ENCODE data around the gene MAST1. TPM values are rescaled to one million over a fixed set of nuclear protein-coding genes. Genes with fewer than 3 reads are reported as not detected.

Gene MAST1
- total RNA-seq, 4 donors from 2014 or later = 1.2 TPM; not detected in 3

- no peak overlapping the region for H3K4me3 ChIP-seq
- intact Hi-C loops (cut with DNase I; ENCODE audit: low total_unique reads) = no loop called here
- H3K27ac ChIP-seq = no peak overlapping the region
- no peak for TF ChIP-seq CTCF (IDR thresholded peaks at IDR 0.05)
- no peak for TF ChIP-seq POLR2A (IDR thresholded peaks at IDR 0.05)
- no peaks in the 10 kb centered on the region for H3K36me3 ChIP-seq
- peaks cover 0 to 7% of the 10 kb centered on the region in 2 donors for H3K4me1 ChIP-seq
- H3K27me3 ChIP-seq = peaks cover 47 to 61% of the 10 kb centered on the region in 2 donors
- no peak for DNase-seq
- H3K9me3 ChIP-seq = no peaks in the 10 kb centered on the region
These were observed 4.9 kb upstream of the MAST1 start for GRCh38 chr19:12833418-12833737.

GRCh38 chr19:12833738-12834565 is 4.4 kb upstream of the MAST1 start:
- no peak for DNase-seq
- H3K4me1 ChIP-seq = peaks cover 0 to 13% of the 10 kb centered on the region in 2 donors
- H3K27ac ChIP-seq = no peak overlapping the region
- TF ChIP-seq CTCF (IDR thresholded peaks at IDR 0.05) (no peak), POLR2A (IDR thresholded peaks at IDR 0.05) (no peak)
- H3K36me3 ChIP-seq = no peaks in the 10 kb centered on the region
- H3K27me3 ChIP-seq = peaks cover 53 to 67% of the 10 kb centered on the region in 2 donors
- H3K4me3 ChIP-seq = peak overlapping the region in 1 of 2 donors; percentile 23
- no peaks in the 10 kb centered on the region for H3K9me3 ChIP-seq
- intact Hi-C loops (cut with DNase I; ENCODE audit: low total_unique reads) = no loop called here

- intact Hi-C loops (cut with DNase I; ENCODE audit: low total_unique reads) = no loop called here
- Histone ChIP-seq H3K4me3 (peak within 1 kb of the TSS in 1 of 2 donors; percentile 23), H3K36me3 (no peaks in the 10 kb centered on the region), H3K27ac (no peak within 1 kb of the TSS), H3K27me3 (peaks cover 53 to 70% of the 10 kb centered on the region in 2 donors), H3K9me3 (no peaks in the 10 kb centered on the region), H3K4me1 (peaks cover 0 to 14% of the 10 kb centered on the region in 2 donors)
- TF ChIP-seq CTCF (IDR thresholded peaks at IDR 0.05) (no peak), POLR2A (IDR thresholded peaks at IDR 0.05) (no peak)
- no peak for DNase-seq
These were observed 3.8 kb upstream of the MAST1 start, which contains the start of gene RTBDN for GRCh38 chr19:12834566-12834943. TSS of gene RTBDN (minus strand) at chr19:12834579. CDS start at chr19:12829979, 4,600 bp downstream.

- Histone ChIP-seq H3K4me1 (peaks cover 0 to 14% of the 10 kb centered on the region in 2 donors), H3K9me3 (no peaks in the 10 kb centered on the region), H3K27ac (no peak overlapping the region), H3K4me3 (no peak overlapping the region), H3K27me3 (peaks cover 55 to 65% of the 10 kb centered on the region in 2 donors), H3K36me3 (no peaks in the 10 kb centered on the region)
- TF ChIP-seq POLR2A (IDR thresholded peaks at IDR 0.05) = no peak
- DNase-seq = no peak
- intact Hi-C loops (cut with DNase I; ENCODE audit: low total_unique reads) = no loop called here
These were observed 3.1 kb upstream of the MAST1 start for GRCh38 chr19:12834976-12835757.

- H3K27me3 ChIP-seq = peaks cover 62 to 64% of the 10 kb centered on the region in 2 donors
- no peak for DNase-seq
- no peaks in the 10 kb centered on the region for H3K9me3 ChIP-seq
- TF ChIP-seq POLR2A (IDR thresholded peaks at IDR 0.05) (no peak), CTCF (IDR thresholded peaks at IDR 0.05) (no peak)
- no peaks in the 10 kb centered on the region for H3K36me3 ChIP-seq
- peaks cover 0 to 19% of the 10 kb centered on the region in 2 donors for H3K4me1 ChIP-seq
- intact Hi-C loops (cut with DNase I; ENCODE audit: low total_unique reads) = no loop called here
- no peak overlapping the region for H3K4me3 ChIP-seq
- H3K27ac ChIP-seq = no peak overlapping the region
These were observed 1.8 kb upstream of the MAST1 start for GRCh38 chr19:12836529-12836863.
